Stimulated activated naive CD4-positive, alpha-beta T cell treated with Interleukin-2 at 50 U/mL for 16 hours (primary cell): Measurements from ENCODE around the gene ADAMTSL4.
"Not testable (repeated sequence)": the region's sequence is repeated elsewhere in the genome, so short reads cannot be mapped to it uniquely, and the experiment has no call there.

ENCODE experiments used
- DNase-seq: peaks from one replicate; lab custom pipeline; 2025; lab: John Stamatoyannopoulos, UW

The ADAMTSL4 gene

GRCh38 chr1:150582371-150582770 lies 33.2 kb downstream of the ADAMTSL4 start:
- DNase-seq = no peak

GRCh38 chr1:150596095-150596892 lies 47.1 kb downstream of the ADAMTSL4 start:
- DNase-seq = no peak

GRCh38 chr1:150596976-150597375 lies 47.8 kb downstream of the ADAMTSL4 start:
- DNase-seq = no peak

- not testable (repeated sequence) for DNase-seq
Observed at GRCh38 chr1:150598346-150598745, 49.1 kb downstream of the ADAMTSL4 start.

- no peak for DNase-seq
Observed at GRCh38 chr1:150601540-150601939, 52.3 kb downstream of the ADAMTSL4 start.

- DNase-seq = not testable (repeated sequence)
Observed at GRCh38 chr1:150602372-150602771, 53.2 kb downstream of the ADAMTSL4 start.

GRCh38 chr1:150603711-150604110 lies 54.5 kb downstream of the ADAMTSL4 start:
- no peak for DNase-seq

- no peak for DNase-seq
Observed at GRCh38 chr1:150604226-150604588, 55.0 kb downstream of the ADAMTSL4 start.

- not testable (repeated sequence) for DNase-seq
Observed at GRCh38 chr1:150605451-150605731, 56.2 kb downstream of the ADAMTSL4 start.

GRCh38 chr1:150606463-150607142 lies 57.4 kb downstream of the ADAMTSL4 start:
- DNase-seq = no peak

GRCh38 chr1:150609732-150610131 lies 60.5 kb downstream of the ADAMTSL4 start:
- no peak for DNase-seq
